Right lobe of liver (tissue), 6 donors: ENCODE results near the gene PRSS3. TPM values are rescaled to one million over a fixed set of nuclear protein-coding genes. Genes with fewer than 3 reads are reported as not detected.
A peak's percentile ranks its signal among the peaks of the same experiment; 100 is the strongest.
"Not testable (repeated sequence)": the region's sequence is repeated elsewhere in the genome, so short reads cannot be mapped to it uniquely, and the experiment has no call there.

Source experiments
- ATAC-seq, 4 donors: fragments of 200-7000 bp; cut with Tn5 transposase; one replicate each; pipeline ENCODE4 v1.9.1; 2020; ENCODE audit warnings: mild to moderate bottlenecking in 4 of 4, moderate library complexity in 4 of 4
- DNase-seq, 3 donors: peaks; one replicate each; pipeline ENCODE4 v3.0.0-alpha.2; 2020
- H3K27ac ChIP-seq, 3 donors: fragments of 200-600 bp; one replicate each; pipeline ENCODE4 v1.8.0; 2022
- H3K27me3 ChIP-seq, 2 donors: fragments of 200-600 bp; one replicate each; pipeline ENCODE4 v1.8.0; 2022
- H3K36me3 ChIP-seq, 4 donors: fragments of 200-600 bp; sonication (generic) in 1 of 4; one replicate each; pipeline versions ENCODE4 v1.5.1 to v1.8.0; 2017 to 2022; ENCODE audit warnings: control low read depth in 1 of 4
- H3K4me1 ChIP-seq, 4 donors: fragments of 200-600 bp; sonication (generic) in 1 of 4; one replicate each; pipeline versions ENCODE4 v1.5.1 to v1.8.0; 2017 to 2022; ENCODE audit warnings: control low read depth in 1 of 4
- H3K4me3 ChIP-seq, 3 donors: fragments of 200-600 bp; one replicate each; pipeline ENCODE4 v1.8.0; 2022
- H3K9me3 ChIP-seq, 4 donors: fragments of 200-600 bp; sonication (generic) in 1 of 4; one replicate each; pipeline versions ENCODE4 v1.5.1 to v1.8.0; 2017 to 2022; ENCODE audit warnings: control low read depth in 1 of 4
- POLR2A ChIP-seq: fragments of 450-650 bp; IDR thresholded peaks from one replicate; pipeline ENCODE4 v1.6.1; 2017; ENCODE audit warnings: antibody characterized with exemption, mild to moderate bottlenecking
- WGBS: methylation state at CpG from one replicate; pipeline ENCODE4 v1.1.6; 2018; ENCODE audit warnings: low coverage, low lambda C conversion rate; ENCODE audit not compliant: insufficient coverage; ENCODE audit errors: missing lambda C conversion rate; 5-methylcytosine and 5-hydroxymethylcytosine counted together
- intact Hi-C, 2 donors: fragments of 100-400 bp; cut with DNase I; formaldehyde crosslinking; loops; one replicate each; pipeline versions ENCODE4 v1.11.2 to v1.14.1; 2022
- long read RNA-seq: library from polyadenylated mRNA; unstranded; transcript quantifications from one replicate; pipeline ENCODE4 v2.0.0, GENCODE V29; 2019
- total RNA-seq, 6 experiments: library from RNA; depleted of rRNA in 2 of 6; stranded (reverse); fragments of >200 nt in 2 of 6; fragmentation: NEBNext Ultra II Directional in 3 of 6; extraction: Animal tissue kit (Norgen Biotek cat#: 25700) in 3 of 6; gene quantifications; one replicate each; pipeline versions ENCODE4 v1.1.0 to v1.2.4, GENCODE V29; 2016 to 2023
- TF ChIP-seq, protein P1 (sequence below), 4 donors: fragments of 200-600 bp in 3 of 4; fragments of 450-650 bp in 1 of 4; IDR thresholded peaks; one replicate each; pipeline versions ENCODE4 v1.5.1 to v1.8.0; 2016 to 2022; ENCODE audit warnings: antibody characterized with exemption in 4 of 4, mild to moderate bottlenecking in 2 of 4
- donor health status: DM: no; HTN: yes; CAD: no.
- donor health status: DM: no; HTN: no; CAD: no.
- donor health status: DM: no; HTN: no; CAD: no.
- donor health status: DM: no; HTN: yes; CAD: no.
- donor health status: DM: no; HTN: yes; CAD: no.

Gene PRSS3
- 10 to 100 TPM in 1 of 6 experiments, 1 to 10 TPM in 4, under 1 TPM in 1; 0.93 to 18.0 (median 3.8) TPM for total RNA-seq
- long read RNA-seq, partial matches to known transcripts = 0 of 2 reads
- long read RNA-seq, other reads (novel, unspliced or antisense) = 0 of 2 reads

DNA sequence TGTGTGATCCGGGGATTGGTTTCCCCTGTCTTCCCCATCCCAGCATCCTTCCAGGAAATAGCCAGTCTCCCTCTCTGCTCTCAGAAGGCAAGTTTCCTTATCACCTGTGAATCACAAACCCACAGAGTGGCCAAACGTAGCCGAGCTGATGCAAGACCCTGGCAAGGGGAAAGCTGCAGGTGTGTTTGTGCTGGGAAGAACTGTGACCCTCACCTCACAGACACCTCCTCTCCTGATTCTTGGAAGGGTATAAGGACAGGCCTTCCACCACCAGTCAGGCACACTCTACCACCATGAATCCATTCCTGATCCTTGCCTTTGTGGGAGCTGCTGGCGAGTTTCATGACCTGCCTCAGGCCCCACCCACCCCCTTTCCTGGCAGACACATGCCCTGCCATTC, at the start of gene PRSS3:
Gene PRSS3, plus strand, starts transcription at position 281 of the 400 bp plus-strand sequence. Its CDS starts 13 bp downstream, at position 294.
- H3K4me1 ChIP-seq = no peaks in the 10 kb centered on the region
- ATAC-seq = no peak
- no peaks in the 10 kb centered on the region for H3K9me3 ChIP-seq
- H3K4me3 ChIP-seq = no peak within 1 kb of the TSS
- TF ChIP-seq, protein P1, sequence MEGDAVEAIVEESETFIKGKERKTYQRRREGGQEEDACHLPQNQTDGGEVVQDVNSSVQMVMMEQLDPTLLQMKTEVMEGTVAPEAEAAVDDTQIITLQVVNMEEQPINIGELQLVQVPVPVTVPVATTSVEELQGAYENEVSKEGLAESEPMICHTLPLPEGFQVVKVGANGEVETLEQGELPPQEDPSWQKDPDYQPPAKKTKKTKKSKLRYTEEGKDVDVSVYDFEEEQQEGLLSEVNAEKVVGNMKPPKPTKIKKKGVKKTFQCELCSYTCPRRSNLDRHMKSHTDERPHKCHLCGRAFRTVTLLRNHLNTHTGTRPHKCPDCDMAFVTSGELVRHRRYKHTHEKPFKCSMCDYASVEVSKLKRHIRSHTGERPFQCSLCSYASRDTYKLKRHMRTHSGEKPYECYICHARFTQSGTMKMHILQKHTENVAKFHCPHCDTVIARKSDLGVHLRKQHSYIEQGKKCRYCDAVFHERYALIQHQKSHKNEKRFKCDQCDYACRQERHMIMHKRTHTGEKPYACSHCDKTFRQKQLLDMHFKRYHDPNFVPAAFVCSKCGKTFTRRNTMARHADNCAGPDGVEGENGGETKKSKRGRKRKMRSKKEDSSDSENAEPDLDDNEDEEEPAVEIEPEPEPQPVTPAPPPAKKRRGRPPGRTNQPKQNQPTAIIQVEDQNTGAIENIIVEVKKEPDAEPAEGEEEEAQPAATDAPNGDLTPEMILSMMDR (IDR thresholded peaks at IDR 0.05) = no peak
- no peak for TF ChIP-seq POLR2A
- 57% methylated on average over 4 of the region's 4 CpGs for WGBS
- H3K36me3 ChIP-seq = no peaks in the 10 kb centered on the region
- intact Hi-C loops = no loop called here
- H3K27me3 ChIP-seq = no peaks in the 10 kb centered on the region
- no peak for DNase-seq
- H3K27ac ChIP-seq = no peak within 1 kb of the TSS

DNA sequence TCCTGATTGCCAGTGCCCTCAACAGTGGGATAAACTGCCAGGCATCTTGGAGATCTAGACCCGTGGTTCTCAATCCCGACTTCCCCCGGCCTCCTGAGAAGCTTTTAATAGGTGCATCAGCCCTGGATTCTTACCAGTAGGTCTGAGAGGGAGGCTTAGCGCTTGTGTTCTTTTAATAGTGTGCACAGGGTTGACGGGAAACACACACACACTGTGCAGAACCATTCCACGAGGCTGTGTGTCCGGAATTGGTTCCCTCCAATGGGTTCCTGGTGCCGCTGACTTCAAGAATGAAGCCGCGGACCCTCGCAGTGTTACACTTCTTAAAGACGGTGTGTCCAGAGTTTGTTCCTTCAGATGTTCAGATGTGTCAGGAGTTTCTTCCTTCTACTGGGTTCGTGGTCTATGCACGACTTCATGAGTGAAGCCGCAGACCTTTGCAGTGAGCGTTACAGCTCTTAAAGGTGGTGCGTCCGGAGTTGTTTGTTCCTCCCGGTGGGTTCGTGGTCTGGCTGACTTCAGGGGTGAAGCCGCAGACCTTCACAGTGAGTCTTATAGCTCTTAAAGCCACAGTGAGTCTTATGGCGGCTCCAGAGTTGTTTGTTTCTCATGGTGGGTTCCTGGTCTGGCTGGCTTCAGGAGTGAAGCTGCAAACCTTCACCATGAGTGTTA, 46.6 kb upstream of the PRSS3 start:
- intact Hi-C loops = no loop called here
- WGBS = 75% methylated on average over 16 of the region's 22 CpGs
- Histone ChIP-seq H3K27me3 (no peaks in the 10 kb centered on the region), H3K36me3 (no peaks in the 10 kb centered on the region), H3K9me3 (no peaks in the 10 kb centered on the region), H3K4me3 (no peak overlapping the region), H3K27ac (no peak overlapping the region), H3K4me1 (peaks cover 0 to 12% (median 4%) of the 10 kb centered on the region in 4 donors)
- no peak for ATAC-seq
- DNase-seq = no peak
- TF ChIP-seq POLR2A = no peak
- TF ChIP-seq, protein P1 (IDR thresholded peaks at IDR 0.05) = no peak

DNA sequence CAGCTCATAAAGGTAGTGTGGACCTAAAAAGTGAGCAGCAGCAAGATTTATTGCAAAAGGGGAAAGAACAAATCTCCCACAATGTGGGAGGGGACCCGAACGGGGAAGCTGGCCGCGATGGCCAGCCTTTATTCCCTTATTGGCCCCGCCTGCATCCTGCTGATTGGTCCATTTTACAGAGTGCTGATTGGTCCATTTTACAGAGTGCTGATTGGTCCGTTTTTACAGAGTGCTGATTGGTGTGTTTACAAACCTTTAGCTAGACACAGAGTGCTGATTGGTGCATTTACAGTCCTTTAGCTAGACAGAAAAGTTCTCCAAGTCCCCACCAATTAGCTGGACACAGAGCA, 46.1 kb upstream of the PRSS3 start:
- WGBS = no CpG with 5 or more reads among the region's 6 CpGs
- DNase-seq, ATAC-seq, H3K27ac ChIP-seq, H3K27me3 ChIP-seq, H3K9me3 ChIP-seq, H3K36me3 ChIP-seq, intact Hi-C loops, H3K4me3 ChIP-seq: not testable (repeated sequence)
- H3K4me1 ChIP-seq = peaks cover 0 to 12% (median 4%) of the 10 kb centered on the region in 4 donors

DNA sequence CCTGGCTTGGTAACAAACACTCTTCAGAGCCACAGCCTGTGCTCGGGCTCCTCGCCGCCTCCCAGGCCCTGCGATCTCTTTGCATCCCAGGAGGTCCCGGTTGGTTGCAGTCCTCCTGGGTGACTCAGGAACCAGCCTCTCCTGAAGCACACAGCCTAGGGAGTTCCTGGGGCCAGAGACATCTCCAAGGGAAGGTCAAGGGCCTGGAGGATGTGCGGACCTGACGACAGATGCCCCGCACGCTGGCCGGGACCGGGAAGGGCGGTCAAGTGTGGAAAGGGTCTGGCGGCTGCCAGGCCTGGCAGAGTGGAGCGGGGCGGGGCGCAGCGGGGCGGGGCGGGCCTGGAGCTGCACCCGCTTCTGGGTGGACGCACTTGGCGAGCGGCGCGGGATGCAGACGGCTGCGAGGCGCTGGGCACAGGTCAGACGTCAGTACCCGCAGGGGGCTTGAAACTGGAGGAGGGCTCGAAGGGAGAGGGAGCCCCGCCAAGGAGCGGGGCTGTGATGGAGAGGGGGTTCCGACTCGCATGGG, 45.0 kb upstream of the PRSS3 start:
- H3K9me3 ChIP-seq = no peaks in the 10 kb centered on the region
- peak; percentile 58 to 69 (median 68) for DNase-seq
- 13% methylated on average over 10 of the region's 35 CpGs for WGBS
- H3K27me3 ChIP-seq = no peaks in the 10 kb centered on the region
- peak overlapping the region in 2 of 3 donors; percentile 31 to 46 for H3K4me3 ChIP-seq
- peaks cover 0 to 12% (median 4%) of the 10 kb centered on the region in 4 donors for H3K4me1 ChIP-seq
- no peak overlapping the region for H3K27ac ChIP-seq
- intact Hi-C loops = no loop called here
- ATAC-seq = peak; percentile 65 to 77 (median 72)
- no peaks in the 10 kb centered on the region for H3K36me3 ChIP-seq
- TF ChIP-seq POLR2A = no peak
- TF ChIP-seq, protein P1 (IDR thresholded peaks at IDR 0.05) = no peak

DNA sequence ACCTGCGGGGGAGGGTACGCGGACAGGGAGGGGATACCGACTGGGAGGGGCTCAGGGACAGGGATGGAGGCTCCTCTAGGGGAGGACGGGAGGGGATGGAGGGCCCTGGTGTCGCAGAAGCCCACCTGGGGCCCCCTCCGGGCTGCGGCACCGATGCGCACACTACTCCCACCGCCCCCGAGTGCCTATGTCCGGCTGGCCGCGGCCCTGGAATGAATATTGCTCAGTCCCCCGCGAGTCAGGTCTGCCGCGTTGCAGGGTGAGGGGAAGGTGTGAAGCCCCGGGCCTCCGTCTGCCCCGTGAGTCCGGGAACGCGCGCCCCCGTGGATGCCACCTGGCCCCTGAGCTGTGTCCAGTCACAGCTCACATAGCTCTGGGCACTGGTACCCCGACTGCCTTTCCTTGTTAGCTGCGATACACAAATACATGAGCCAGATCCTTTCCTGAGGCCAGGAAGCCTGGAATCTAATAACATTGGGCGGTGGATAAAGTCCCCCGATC, 44.5 kb upstream of the PRSS3 start:
- no peak overlapping the region for H3K27ac ChIP-seq
- H3K27me3 ChIP-seq = no peaks in the 10 kb centered on the region
- 66% methylated on average over 3 of the region's 31 CpGs for whole genome bisulfite sequencing
- TF ChIP-seq, protein P1 (IDR thresholded peaks at IDR 0.05) = no peak
- no peak for TF ChIP-seq POLR2A
- no peaks in the 10 kb centered on the region for H3K36me3 ChIP-seq
- no peaks in the 10 kb centered on the region for H3K9me3 ChIP-seq
- ATAC-seq (peak; percentile 2 to 28 (median 11)), DNase-seq (peak in 1 of 3 donors; percentile 20)
- intact Hi-C loops = no loop called here
- peak overlapping the region in 2 of 3 donors; percentile 31 to 46 for H3K4me3 ChIP-seq
- peaks cover 0 to 12% (median 4%) of the 10 kb centered on the region in 4 donors for H3K4me1 ChIP-seq
